Keratinocyte (primary cell): ENCODE data around the gene MCF2L2.

Experiments used
- CTCF ChIP-seq, 3 experiments: IDR thresholded peaks in 1 of 3; conservative IDR thresholded peaks in 1 of 3; optimal IDR thresholded peaks in 1 of 3; 2 replicates in 2 of 3; 3 replicates in 1 of 3; pipeline versions ENCODE3 to v1.5.1; 2011; ENCODE audit warnings: low read length in 3 of 3, mild to moderate bottlenecking in 3 of 3, moderate library complexity in 2 of 3, control low read depth in 1 of 3, inconsistent platforms in 1 of 3; ENCODE audit not compliant: insufficient read depth in 2 of 3; ENCODE audit errors: extremely low read depth in 1 of 3
- EZH2 ChIP-seq: IDR thresholded peaks from one replicate; pipeline ENCODE4 v1.6.1; 2012; ENCODE audit warnings: inconsistent platforms, mild to moderate bottlenecking, low read length, moderate library complexity

- TF ChIP-seq CTCF (optimal IDR thresholded peaks at IDR 0.05 in 1 of 3, IDR thresholded peaks at IDR 0.05 in 1 of 3, conservative IDR thresholded peaks at IDR 0.05 in 1 of 3; ENCODE audit: extremely low read depth in 1 of 3, insufficient read depth in 2 of 3, low read length in 3 of 3) (no peak), EZH2 (no peak)
Observed at GRCh38 chr3:183279371-183279770, 149.0 kb downstream of the MCF2L2 start.
